HG03432 (cell line): Measurements from ENCODE around the gene ZMYM2.
"Not testable (repeated sequence)": the region's sequence is repeated elsewhere in the genome, so short reads cannot be mapped to it uniquely, and the experiment has no call there.

ENCODE experiments used
- ATAC-seq: cut with Tn5 transposase; IDR thresholded peaks from one replicate; pipeline ENCODE4 v1.9.1; 2021; ENCODE audit warnings: mild to moderate bottlenecking, moderate library complexity; ENCODE audit not compliant: unreplicated experiment

ZMYM2 gene

DNA sequence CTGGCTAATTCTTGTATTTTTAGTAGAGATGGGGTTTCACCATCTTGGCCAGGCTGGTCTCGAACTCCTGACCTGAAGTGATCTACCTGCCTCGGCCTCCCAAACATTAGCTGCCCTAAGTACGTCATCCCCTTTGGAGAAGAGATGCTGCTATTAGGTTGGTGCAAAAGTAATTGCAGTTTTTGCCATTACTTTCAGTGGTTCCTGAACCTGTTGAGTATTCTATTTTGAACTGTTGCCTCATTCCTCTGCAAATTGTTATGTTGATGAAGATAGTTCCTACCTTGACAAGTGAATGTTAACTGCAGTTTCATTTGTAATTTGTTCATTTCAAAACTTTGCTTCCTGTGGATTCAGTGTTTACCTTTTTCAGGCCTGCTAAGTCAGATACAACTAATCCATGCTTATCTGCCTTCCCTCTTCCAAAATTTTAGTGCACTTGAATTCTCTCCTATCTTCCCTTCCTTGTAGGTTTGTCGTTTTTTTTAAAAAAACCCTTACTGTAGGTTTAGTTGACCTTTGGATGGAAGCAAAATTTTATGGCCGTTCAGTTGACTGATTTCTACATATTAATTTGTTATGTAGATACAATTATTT is 24.0 kb downstream of the ZMYM2 start:
- no peak for ATAC-seq

DNA sequence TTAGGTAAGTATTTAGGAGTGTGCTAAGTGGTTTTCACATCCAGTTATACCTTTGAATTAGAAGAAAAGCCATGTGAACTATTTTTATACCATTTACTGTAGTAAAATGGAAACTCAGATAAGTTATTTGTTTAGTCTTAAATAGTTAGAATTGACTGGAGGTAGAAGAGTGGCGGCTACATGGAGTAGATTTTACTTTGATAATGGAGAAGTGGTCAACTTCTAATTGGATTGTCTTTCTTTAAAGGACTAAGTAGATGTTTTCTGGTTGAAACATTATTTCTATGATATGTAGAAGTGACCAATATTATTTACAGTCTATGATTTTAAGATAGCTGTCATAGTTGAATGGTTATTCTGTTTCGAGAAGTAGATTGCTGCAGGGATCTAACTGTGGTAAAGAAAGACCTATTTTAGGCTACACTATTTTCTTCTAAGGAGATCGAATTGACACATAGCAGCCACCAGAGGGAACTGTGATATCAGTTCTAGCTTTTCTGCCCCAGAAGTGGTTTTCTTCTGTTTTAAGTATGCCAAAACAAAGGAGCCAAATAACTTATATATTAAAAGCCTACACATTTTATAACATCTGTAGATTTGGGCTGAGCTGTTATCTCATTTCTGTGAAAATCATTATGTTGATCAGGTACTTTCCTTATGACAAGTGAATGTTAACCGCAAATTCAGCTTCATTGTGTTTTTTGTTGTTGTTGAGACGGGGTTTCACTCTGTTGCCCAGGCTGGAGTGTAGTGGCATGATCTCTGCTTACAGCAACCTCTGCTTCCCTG is 26.1 kb downstream of the ZMYM2 start:
- peak; percentile 84 for ATAC-seq

DNA sequence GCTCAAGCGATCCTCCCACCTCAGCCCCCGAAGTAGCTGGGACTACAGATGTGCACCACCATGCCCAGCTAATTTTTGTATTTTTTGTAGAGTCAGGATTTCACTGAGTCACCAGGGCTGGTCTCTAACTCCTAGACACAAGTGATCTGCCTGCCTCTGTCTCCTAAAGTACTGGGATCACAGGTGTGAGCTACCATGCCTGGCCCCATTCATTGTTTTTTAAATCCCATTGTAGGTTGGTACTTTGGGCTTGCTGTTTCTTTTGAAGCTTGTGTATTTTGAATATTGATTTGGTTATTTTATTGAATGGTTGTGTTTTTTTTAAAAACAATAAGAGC is 26.7 kb downstream of the ZMYM2 start:
- ATAC-seq = no peak

DNA sequence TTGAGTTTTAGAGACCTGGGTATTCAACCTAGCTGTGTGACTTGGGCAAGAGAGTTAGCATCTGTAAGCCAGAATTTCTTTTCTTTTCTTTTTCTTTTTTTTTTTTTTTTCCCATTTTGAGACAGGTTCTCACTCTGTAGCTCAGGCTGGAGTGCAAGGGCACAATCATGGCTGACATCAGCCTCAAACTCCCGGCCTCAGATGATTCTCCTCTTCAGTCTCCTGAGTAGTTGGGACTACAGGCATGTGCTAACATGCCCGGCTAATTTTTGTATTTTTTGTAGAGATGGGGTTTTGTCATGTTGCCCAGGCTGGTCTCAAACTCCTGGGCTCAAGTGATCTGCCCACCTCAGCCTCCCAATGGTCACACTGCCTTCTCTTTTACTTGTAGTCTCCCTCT is 33.0 kb downstream of the ZMYM2 start:
- no peak for ATAC-seq

DNA sequence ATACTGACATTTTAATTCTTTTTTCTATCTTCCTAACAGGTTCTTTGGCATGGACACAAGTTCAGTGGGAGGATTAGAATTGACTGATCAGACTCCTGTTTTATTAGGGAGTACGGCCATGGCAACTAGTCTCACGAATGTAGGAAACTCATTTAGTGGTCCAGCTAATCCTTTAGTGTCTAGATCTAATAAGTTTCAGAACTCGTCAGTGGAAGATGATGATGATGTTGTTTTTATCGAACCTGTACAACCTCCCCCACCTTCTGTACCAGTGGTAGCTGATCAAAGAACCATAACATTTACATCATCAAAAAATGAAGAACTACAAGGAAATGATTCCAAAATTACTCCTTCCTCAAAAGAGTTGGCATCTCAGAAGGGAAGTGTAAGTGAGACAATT is 34.5 kb downstream of the ZMYM2 start:
- no peak for ATAC-seq

DNA sequence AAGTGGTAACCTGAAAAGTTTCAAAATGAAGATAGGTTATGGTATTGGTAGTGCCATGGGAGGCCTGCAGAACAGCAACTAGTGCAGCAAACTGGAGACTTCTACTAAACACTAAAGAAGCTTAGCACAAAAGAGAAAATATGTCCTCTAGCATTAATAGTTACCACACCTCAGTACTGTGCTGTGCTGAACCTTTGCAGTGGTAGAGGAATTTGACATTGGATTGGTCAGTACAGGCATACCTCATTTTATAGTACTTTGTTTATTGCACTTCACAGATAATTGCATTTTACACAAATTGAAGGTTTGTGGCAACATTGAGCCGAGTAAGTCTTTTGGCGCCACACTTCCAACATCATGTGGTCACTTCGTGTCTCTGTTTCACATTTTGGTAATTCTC is 40.4 kb downstream of the ZMYM2 start:
- no peak for ATAC-seq

DNA sequence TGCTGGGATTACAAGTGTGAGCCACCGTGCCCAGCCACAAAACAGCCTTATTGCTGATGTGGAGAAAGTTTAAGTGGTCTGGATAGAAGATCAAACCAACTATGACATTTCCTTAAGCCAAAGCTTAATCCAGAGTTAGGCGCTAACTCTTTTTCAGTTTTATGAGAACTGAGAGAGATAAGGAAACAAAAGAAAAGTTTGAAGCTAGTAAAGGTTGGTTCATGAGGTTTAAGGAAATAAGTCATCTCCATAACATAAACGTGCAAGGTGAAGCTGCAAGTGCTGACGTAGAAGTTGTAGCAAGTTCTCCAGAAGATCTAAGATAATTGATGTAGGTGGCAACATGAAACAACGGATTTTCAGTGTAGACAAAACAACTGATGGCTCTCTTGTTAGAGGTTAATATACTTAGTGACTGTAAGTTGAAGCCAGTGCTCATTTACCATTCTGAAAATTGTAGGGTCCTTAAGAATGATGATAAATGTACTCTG is 41.6 kb downstream of the ZMYM2 start:
- no peak for ATAC-seq

DNA sequence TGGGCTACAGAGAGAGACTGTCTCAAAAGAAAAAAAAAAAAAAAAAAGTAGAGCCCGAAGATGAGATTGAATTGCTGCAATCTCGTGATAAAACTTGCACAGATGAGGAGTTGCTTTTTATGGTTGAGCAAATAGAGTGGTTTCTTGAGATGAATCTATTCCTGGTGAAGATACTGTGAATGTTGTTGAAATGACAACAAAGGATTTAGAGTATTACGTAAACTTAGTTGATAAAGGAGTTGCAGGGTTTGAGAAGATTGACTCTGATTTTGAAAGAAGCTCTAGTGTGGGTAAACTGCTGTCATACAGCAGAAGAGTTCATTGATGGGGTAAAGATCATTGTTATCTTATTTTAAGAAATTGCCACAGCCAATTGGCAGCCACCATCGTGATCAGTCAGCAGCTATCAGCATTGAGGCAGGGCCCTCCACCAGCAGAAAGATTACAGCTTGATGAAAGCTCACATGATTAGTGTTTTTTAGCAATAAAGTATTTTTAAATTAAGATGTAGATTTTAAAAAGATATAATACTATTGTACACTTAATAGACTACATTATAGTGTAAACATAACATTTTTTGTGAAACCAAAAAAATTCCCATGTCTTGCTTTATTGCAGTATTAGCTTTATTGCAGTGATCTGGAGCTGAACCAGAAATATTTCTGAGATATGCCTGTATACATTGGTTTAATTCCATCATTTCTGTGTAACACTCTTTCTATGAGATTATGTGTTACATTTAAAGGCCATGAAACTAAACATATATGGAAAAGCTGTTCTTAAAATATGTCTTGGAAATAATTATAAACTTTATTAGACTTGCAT is 43.1 kb downstream of the ZMYM2 start:
- no peak for ATAC-seq

DNA sequence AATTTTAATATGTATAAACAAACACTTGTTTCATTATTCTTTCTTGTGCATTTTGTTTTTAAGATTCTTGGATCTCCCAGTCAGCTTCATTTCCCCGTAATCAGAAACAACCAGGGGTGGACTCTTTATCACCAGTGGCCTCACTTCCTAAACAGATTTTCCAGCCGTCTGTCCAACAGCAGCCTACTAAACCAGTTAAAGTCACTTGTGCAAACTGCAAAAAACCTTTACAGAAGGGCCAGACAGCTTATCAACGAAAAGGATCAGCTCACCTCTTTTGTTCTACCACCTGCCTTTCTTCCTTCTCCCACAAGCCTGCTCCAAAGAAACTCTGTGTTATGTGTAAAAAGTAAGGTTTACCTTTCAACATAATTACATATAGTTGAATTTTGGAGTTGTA is 44.3 kb downstream of the ZMYM2 start:
- no peak for ATAC-seq

DNA sequence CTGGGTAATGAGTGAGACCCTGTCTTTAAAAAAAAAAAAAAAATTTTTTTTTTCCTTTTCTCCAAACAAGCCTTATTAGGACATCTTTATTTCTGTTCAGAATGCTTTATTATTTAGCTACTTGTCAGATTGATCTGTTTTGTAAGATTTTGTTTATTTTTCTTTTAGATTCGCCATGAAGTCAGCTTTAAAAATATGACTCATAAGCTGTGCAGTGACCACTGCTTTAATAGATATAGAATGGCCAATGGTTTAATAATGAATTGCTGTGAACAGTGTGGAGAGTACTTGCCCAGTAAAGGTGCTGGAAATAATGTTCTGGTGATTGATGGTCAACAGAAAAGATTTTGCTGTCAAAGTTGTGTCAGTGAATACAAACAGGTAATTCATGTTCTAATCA is 47.7 kb downstream of the ZMYM2 start:
- ATAC-seq = no peak

DNA sequence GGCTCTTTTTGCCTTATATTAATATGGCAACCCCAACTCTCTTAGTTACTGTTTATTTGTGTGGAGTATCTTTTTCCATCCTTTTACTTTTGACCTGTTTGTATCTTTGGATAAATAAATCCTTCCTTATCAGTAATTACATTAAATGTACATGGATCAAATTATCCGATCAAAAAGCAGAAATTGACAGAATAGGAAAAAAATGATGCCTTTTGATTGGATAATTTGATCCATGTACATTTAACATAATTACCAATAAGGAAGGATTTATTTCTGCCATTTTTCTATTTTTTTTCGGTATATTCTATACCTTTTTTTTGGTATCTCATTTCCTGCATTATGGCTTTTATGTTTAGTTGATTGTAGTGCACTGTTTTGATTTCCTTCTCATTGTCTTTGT is 57.2 kb downstream of the ZMYM2 start:
- no peak for ATAC-seq

DNA sequence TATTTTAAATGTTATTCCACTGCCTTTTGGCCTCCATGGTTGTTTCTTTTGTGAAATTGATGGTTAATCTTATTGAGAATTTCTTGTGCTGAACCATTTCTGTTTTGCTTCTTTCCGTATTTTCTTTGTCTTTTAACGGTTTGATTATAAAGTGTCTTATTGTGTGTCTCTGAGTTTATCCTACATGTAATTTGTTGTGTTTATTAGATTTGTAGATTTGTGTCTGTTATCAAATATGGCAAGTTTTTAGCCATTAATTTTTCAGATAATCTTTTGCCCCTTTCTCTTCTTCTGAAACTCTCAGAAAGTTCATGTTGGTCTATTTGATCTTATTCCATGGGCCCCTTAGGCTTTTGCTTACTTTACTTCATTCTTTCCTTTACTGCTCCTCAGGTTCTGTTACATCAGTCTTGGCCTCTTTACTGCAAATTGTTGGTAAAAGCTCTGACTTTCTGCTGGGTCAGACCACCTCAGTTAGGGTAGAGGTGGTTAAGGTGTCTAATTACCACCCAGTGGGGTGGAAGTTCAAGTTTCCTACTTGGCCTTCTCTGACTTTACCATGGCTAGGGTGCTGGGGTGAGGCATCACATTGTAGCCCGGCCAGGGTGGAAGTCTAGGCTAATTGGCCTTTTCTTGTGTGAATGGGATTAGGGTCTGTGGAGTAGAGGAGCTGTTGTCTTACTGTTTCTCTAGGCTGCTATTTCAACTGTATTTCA is 58.3 kb downstream of the ZMYM2 start:
- ATAC-seq = no peak

DNA sequence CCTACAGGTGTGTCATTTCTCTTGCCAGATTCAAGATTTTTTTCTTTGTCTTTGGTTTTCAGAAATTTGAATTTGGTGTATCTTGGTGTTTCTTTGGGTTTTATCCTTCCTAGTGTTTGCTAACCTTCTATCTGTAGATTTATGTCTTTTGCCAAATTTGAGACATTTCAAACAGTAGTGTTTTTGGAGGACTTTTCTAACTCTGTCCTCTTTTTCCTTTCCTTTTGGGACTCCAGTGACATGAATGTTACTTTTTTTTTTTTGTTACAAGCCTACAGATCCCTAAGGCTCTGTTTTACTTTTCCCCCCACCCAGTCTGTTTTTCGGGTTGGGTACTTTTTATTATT is 58.8 kb downstream of the ZMYM2 start:
- ATAC-seq = no peak

DNA sequence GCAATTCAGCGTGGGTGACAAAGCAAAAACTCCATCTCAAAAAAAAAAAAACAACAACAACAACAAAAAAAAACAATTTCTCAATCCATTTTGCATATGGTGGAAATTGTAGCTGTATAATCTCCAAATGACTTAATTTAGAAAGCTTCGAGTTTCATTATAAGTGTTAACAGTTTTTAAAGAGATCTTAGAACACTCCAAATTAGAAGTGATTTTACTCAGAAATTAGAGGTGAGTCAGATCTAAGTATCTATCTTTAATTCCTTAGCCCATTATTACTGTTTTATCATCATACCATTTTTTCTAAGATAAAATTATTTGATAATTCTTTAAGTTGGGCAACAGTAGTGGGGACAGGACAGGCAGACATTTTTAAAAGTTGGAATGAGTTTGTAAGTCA is 60.5 kb downstream of the ZMYM2 start:
- peak; percentile 40 for ATAC-seq

DNA sequence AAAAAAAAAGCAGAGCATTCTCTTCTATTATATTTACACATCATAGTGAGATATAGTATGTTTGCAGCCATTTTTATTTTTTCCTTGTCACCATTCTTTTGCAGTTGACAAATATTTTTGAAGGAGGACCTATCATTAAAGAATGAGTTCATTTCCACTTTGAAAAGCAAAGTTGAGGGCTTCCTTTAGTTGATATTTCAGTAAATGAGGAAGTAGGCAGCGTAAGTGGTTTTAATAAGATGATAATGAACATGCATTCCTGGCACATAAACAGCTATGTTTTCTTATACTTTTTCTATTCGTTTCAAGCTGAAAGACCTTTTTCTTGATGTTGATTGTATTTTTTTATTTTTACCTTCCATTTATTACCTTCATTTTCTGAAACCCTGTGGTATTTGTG is 66.2 kb downstream of the ZMYM2 start:
- no peak for ATAC-seq

DNA sequence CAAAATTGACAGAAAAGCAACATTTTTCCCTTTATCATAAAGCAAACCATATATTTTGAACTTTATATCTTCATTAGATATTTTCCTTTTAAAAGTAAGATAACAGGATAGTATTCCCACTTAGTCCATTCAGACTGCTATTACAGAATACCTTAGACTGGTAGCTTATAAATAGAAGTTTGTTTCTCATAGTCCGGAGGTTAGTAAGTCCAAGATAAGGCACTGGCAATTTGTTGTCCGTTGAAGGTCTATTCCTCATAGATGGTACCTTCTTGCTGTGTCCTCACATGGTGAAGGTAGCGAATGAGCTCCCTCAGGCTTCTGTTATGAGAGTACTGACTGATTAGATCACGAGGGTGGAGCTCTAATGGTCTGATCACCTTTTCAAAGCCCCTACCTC is 70.4 kb downstream of the ZMYM2 start:
- ATAC-seq = no peak

DNA sequence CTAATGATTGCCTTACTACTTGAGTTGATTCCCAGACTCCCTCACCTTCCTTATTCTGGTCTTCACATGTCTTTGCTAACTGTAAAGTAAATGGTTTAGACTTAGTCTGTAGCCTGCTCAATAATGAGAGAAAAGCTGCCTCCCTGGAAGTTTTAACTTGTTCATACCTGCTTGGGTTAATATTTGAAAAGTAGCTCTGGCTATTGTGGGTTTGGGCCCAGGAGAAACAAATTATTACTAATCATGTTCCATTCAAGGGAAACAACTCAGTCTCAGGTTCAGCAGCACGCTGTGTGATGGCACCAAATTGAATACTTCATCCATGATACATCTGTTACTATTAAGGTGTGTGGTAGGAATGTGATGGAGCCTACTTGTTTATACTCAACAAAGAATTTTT is 75.0 kb downstream of the ZMYM2 start:
- ATAC-seq = no peak

DNA sequence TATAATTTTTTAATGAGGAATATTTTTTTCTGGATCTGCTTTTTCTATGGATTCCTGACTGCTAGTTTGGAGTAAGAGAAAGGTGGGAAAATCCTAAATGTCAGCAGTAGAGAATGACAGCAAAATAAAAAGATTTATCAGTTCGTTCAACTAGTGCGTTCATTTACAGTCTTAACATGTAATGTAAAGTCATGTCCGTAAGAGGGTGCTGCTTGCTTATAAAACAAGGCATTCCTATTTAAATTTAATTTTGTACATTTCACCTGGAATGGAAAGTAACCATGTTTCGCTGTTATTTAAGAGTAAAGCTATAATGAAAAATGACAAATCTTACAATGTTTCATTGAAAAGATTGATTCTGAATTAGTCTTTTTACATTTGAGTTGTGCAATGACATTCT is 76.6 kb downstream of the ZMYM2 start:
- no peak for ATAC-seq

DNA sequence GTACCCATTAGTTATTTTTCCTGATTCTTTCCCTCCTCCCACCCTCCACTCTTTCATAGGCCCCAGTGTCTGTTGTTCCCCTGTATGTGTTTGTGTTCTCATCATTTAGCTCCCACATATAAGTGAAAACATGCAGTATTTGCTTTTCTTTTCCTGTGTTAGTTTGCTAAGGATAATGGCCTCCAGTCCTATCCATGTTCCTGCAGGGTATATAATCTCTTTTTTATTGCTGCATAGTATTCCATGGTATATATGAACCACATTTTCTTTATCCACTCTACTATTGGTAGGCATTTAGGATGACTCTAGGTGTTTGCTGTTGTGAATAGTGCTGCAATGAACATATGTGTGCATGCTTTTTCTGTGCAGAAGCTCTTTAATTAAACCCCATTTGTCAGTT is 79.4 kb downstream of the ZMYM2 start:
- ATAC-seq = no peak

DNA sequence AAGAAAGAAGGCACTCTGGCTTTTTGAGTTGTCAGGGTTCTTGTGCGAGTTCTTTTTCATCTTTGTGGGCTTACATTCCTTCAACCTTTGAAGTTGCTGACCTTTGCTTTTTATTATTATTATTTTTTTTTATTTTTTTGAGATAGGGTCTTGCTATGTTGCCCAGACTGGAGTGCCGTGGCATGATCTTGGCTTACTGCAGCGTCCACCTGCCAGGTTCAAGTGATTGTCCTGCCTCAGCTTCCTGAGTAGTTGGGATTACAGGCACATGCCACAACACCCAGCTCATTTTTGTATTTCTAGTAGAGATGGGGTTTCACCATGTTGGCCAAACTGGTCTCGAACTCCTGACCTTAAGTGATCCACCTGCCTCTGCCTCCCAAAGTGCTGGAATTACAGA is 84.1 kb downstream of the ZMYM2 start:
- not testable (repeated sequence) for ATAC-seq

DNA sequence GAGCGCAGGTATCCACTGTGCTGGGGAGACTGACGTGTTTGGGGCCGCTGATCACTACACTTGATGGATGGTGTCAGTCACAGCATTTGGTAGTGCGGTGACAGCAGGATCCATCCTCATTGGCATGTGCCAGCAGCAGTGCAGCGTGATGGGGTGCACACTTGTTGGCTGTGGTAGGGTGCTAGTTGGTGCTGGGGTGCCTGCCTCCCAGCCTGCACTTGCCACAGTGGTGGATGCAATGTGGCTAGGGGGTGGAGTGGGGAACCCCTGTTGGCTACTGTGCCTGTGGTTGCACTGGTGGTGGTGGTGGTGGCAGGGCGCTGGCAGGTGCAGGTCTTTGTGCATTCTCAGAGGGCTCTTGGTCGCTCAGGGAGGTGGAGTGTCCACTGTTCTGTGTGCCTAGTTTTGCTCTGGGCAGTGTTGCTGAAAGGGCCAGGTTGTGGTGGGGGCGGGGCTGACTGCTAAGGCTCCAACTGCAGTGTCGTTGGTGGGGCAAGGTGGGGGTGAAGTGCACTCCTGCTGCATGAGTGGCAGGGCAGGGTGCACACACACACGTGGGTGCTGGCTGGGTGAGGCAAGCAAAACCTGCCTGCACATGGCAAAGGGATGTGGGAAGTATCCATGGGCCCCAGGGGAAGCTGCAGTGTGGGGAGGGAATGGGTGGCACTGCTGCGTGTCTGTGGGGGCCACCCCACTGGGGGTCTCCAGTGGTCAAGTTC is 84.8 kb downstream of the ZMYM2 start:
- ATAC-seq = no peak
